Activated CD8-positive, alpha-beta T cell treated with anti-CD3 and anti-CD28 coated beads, Interleukin-2, amount 10 ng/mL, durations not matched to agents 7 days and 5 days (primary cell): ENCODE data around the gene TSSK2. TPM values are rescaled to one million over a fixed set of nuclear protein-coding genes. Genes with fewer than 3 reads are reported as not detected.

Experiments used
- ATAC-seq: fragments of 150-1000 bp; cut with Tn5 transposase; one replicate; pipeline ENCODE4 v1.10.0; 2021; ENCODE audit warnings: moderate library complexity
- CTCF ChIA-PET: fragments of 350-600 bp; sonication (Branson Sonifier 250); formaldehyde crosslinking; loops from one replicate; lab custom pipeline; 2021; ENCODE audit warnings: antibody characterized with exemption; lab: Charles Lee
- POLR2A ChIA-PET: fragments of 350-600 bp; sonication (Branson Sonifier 250); formaldehyde crosslinking; loops from one replicate; lab custom pipeline; 2021; ENCODE audit warnings: antibody characterized with exemption; lab: Charles Lee
- DNase-seq: peaks from one replicate; pipeline ENCODE4 v3.0.0-alpha.2; 2020
- H3K27ac Mint-ChIP-seq: one replicate; pipeline ENCODE4 v1.8.0; 2021; ENCODE audit warnings: mild to moderate bottlenecking, mixed read lengths
- H3K27me3 Mint-ChIP-seq: one replicate; pipeline ENCODE4 v1.8.0; 2021; ENCODE audit warnings: low read depth, mixed read lengths
- H3K36me3 Mint-ChIP-seq: one replicate; pipeline ENCODE4 v1.8.0; 2021; ENCODE audit warnings: low read depth, mixed read lengths
- H3K4me1 Mint-ChIP-seq: one replicate; pipeline ENCODE4 v1.8.0; 2021; ENCODE audit warnings: low read depth, mixed read lengths
- H3K4me3 Mint-ChIP-seq: one replicate; pipeline ENCODE4 v1.8.0; 2021; ENCODE audit warnings: mild to moderate bottlenecking, mixed read lengths
- H3K9me3 Mint-ChIP-seq: one replicate; pipeline ENCODE4 v1.8.0; 2022; ENCODE audit warnings: mixed read lengths; ENCODE audit not compliant: insufficient read depth
- total RNA-seq, 2 experiments: library from RNA; stranded (reverse); gene quantifications; one replicate each; pipeline ENCODE4 v1.2.3, GENCODE V29; 2021

The TSSK2 gene
- total RNA-seq, 2 experiments from 2014 or later, result not detected

DNA sequence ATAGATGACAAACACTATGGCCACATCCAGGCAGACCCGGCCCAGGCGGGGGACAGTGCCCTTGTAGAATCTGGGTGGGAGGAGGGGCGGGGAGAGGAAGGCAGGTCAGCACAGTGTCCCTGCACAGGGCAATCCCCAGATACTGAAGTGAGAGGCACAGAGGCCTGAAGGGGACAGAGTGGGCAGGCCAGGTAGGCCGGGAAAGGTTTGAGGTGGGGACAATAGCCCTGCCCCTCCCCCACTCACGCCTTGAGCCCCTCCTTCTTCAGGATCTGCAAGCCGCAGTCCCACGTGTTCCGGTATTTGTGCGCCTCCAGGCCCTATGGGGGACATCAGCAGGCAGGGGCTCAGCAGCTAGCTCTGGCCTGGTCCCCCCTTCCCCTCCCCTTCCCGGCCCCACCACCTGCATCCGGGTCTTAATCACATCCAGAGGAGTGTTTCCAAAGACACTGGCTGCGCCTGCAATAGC, 45.1 kb downstream of the TSSK2 start:
- no peaks in the 10 kb centered on the region for H3K27me3 Mint-ChIP-seq
- peak overlapping the region; percentile 56 for H3K4me3 Mint-ChIP-seq
- no peaks in the 10 kb centered on the region for H3K9me3 Mint-ChIP-seq
- H3K36me3 Mint-ChIP-seq, result no peaks in the 10 kb centered on the region
- H3K27ac Mint-ChIP-seq, result no peak overlapping the region
- DNase-seq (no peak), ATAC-seq (no peak)
- CTCF ChIA-PET, result no interaction called here
- peaks cover 45% of the 10 kb centered on the region for H3K4me1 Mint-ChIP-seq
- POLR2A ChIA-PET, result no interaction called here

DNA sequence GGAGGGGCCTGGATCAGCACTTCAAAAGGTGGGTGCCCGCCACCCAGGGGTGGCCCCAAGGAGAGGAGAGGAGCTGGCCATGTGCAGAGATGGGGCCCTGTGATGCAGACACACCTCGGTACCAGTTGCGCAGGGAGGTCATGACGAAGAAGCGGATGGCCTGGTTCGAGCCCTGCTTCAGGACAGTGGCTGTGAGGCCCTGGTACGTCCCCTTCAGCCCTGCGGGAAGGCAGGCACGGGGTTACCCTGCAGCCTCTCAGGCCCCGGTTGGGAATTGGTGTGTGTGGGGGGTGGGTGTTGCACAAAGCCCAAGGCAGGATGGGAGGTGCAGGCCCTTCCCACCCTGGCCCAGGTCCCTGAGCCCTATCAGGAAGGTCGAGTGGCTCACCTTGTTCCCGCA, 45.6 kb downstream of the TSSK2 start:
- CTCF ChIA-PET, result no interaction called here
- no peak for ATAC-seq
- no peak overlapping the region for H3K27ac Mint-ChIP-seq

DNA sequence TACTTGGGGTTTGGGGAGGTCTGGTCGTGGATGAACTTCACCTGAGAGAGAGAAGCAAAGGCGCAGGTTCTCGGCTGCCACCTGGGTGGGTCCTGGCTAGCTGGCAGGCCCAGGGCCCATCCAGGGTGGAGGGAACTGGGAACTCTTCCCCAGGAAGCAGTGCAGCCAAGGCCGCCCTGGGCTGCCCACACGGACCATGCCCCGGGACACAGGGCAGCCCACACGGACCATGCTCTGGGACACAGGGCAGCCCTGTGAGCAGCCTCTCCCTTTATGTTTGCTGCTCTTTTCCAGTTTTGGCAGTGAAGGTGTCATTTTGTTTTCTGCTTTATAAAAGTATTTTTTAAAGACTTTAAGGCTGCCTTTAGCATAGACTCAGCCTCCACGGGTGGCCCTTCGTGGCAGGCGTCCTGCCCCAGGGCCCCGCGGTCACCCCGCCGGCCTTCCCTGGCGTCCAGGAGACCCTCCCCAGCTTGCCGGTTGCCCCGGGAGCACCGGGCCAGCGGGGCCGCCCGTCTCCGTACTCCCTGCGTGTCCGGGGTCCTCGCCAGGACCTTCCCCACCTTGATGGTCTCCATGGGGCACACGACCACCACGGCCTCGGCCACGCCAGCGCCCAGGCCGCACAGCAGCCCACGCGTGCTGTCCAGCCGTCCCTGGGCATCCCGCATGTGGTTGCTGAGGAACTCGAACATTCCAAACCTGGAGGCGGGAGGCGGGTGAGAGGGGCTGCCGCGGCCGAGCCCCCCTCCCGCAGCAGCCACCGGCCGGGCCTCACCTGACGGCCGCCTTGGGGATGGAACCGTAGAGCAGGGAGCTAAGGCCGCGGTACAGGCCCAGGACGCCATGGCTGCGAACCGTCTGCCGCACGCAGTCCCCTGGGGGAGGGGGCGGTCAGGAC, 46.3 kb downstream of the TSSK2 start:
- Mint-ChIP-seq H3K27ac (no peak overlapping the region), H3K27me3 (no peaks in the 10 kb centered on the region), H3K4me3 (peak overlapping the region; percentile 61), H3K4me1 (peaks cover 51% of the 10 kb centered on the region), H3K36me3 (no peaks in the 10 kb centered on the region), H3K9me3 (no peaks in the 10 kb centered on the region)
- ATAC-seq, result no peak
- POLR2A ChIA-PET, result no interaction called here
- CTCF ChIA-PET, result interaction anchor here (3.2 kb wide), 1 partner anchor 33 kb away, joined by 14 read pairs; the partner anchor contains the start of gene ESS2
- DNase-seq, result no peak

More for the DNA sequence above, 45.6 kb downstream of the TSSK2 start:
- H3K4me1 Mint-ChIP-seq, result peaks cover 49% of the 10 kb centered on the region
- POLR2A ChIA-PET, result no interaction called here
- no peaks in the 10 kb centered on the region for H3K27me3 Mint-ChIP-seq
- H3K9me3 Mint-ChIP-seq, result no peaks in the 10 kb centered on the region
- H3K36me3 Mint-ChIP-seq, result no peaks in the 10 kb centered on the region
- H3K4me3 Mint-ChIP-seq, result peak overlapping the region; percentile 56
- DNase-seq, result no peak

DNA sequence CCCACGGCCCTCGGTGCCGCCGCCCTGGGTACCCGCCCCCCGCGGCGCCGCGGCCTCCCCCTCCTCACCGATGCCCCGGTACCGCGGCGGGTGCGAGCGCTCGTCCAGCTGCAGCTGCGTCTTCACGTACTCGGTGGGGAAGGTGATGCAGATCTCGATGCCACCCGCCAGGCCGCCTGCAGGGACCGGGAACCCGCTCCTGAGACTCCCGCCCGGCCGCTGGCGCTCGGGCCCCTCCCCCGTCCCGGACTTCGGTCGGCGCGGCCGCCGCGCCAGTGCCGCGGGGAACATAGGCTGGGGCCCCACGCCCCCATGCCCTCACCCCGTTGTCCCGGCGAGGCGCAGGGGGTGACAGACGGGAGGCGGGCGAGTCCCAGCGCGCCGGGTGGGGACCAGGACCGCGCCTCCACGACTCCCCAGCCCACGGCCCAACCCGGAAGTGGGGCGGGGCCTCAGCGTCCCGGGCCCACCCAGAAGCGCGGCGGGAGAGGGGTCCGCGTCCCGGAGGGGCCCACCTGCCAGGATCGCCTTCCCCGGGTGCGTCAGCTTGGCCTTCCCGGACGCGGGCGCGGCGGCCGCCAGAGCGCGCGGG, 47.1 kb downstream of the TSSK2 start:
- H3K27me3 Mint-ChIP-seq, result no peaks in the 10 kb centered on the region
- ChIA-PET CTCF (interaction anchor here (1.6 to 3.2 kb wide), 4 partner anchors 16 to 302 kb away, joined by 5 to 14 read pairs (median 12); partner anchors contain the start of genes CDC45 and ESS2), POLR2A (interaction anchor here (1.4 to 1.8 kb wide), 2 partner anchors 34 to 301 kb away, joined by 4 to 5 read pairs; partner anchors contain the start of genes CDC45, ESS2 and UFD1)
- DNase-seq (peak; percentile 61), ATAC-seq (peak; percentile 63)
- H3K27ac Mint-ChIP-seq, result no peak overlapping the region
- no peaks in the 10 kb centered on the region for H3K36me3 Mint-ChIP-seq
- H3K9me3 Mint-ChIP-seq, result no peaks in the 10 kb centered on the region
- peaks cover 47% of the 10 kb centered on the region for H3K4me1 Mint-ChIP-seq
- peak overlapping the region; percentile 61 for H3K4me3 Mint-ChIP-seq

DNA sequence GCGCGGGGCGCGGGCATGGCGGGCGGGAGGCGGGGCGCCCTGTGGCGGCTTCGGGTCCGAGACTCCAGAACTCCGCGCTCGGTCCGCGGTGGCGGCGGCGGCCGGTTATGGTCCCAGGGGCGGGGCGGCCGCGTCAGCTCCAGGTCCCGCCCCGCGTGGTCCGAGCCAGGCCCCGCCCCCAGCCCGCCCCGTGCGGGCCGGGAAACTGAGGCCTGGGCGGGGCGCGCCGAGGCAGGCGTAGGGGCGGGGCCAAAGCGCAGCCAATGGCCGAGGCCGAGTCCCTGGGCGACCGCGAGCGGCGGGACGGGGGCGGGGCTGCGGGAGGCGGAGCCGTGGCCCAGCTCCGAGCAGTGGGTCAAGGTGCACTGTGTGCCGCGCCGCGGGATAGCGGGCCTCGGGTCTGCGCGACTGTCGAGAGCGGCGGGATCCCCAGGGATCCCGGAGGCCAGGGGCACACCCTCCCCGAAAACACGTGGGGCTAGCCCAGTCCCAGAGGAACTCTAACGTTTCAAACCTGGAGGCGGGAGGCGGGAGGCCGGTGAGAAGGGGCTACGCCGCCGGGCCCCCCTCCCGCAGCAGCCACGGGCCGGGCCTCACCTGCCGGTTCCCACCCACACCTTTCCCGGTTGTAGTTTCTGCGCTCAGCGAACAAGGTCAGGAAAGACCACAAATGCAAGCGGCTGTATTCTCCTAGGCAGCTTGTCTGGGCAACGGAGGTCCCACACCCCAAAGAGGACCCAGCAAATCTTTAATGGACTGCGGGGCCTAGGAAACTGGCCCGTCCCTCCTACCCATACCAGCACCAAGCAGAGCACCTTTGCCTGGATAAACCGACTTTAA, 47.8 kb downstream of the TSSK2 start, which contains the start of gene SLC25A1:
SLC25A1 (minus strand) TSS at position 80 of the 840 bp plus-strand sequence; CDS start at position 17, 63 bp downstream.
- Mint-ChIP-seq H3K9me3 (no peaks in the 10 kb centered on the region), H3K4me3 (peak within 1 kb of the TSS; percentile 78), H3K27me3 (no peaks in the 10 kb centered on the region), H3K36me3 (no peaks in the 10 kb centered on the region), H3K27ac (peak within 1 kb of the TSS; percentile 60), H3K4me1 (peaks cover 40% of the 10 kb centered on the region)
- DNase-seq (peak; percentile 88), ATAC-seq (peak; percentile 86)
- CTCF ChIA-PET, result interaction anchor here (0.6 to 3.2 kb wide), 15 partner anchors 9 to 451 kb away, joined by 3 to 14 read pairs (median 3); partner anchors contain the start of genes CDC45 and ESS2
- POLR2A ChIA-PET, result interaction anchor here (1.4 to 1.8 kb wide), 2 partner anchors 34 to 301 kb away, joined by 4 to 5 read pairs; partner anchors contain the start of genes CDC45, ESS2 and UFD1

DNA sequence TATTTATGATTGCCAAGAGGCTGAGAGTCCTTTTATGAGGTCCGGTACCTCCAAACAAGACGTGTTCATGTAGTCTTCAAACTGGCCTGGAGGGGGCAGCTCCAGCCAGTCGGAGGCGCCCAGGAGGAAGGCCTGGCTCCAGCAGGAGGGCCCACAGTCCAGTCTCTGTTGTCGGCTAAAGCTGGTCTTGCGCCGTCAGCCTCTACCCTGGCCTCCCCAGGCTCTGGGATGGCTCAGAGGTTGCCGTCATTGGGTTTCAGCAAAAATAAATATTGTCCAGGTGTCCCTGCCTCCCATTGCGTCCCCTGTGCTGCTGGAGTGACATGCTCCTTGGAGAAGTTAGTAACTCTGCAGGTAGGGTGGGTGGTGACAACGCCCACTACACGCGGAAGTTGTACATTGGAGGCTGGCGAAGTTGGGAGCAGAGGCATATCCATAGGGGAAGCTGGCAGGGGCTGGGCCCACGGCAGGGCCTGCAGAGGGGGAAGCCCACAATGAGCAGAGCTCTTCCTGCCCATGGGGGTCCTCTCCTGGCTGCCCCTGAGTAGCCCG, 48.5 kb downstream of the TSSK2 start:
- DNase-seq, result peak; percentile 73
- POLR2A ChIA-PET, result interaction anchor here (1.2 to 1.8 kb wide), 3 partner anchors 35 to 300 kb away, joined by 3 to 5 read pairs (median 4); partner anchors contain the start of genes CDC45, ESS2 and UFD1
- H3K4me1 Mint-ChIP-seq, result peaks cover 36% of the 10 kb centered on the region
- no peaks in the 10 kb centered on the region for H3K27me3 Mint-ChIP-seq
- H3K27ac Mint-ChIP-seq, result peak overlapping the region; percentile 60
- peak overlapping the region; percentile 78 for H3K4me3 Mint-ChIP-seq
- no peaks in the 10 kb centered on the region for H3K36me3 Mint-ChIP-seq
- ATAC-seq, result peak; percentile 39
- no peaks in the 10 kb centered on the region for H3K9me3 Mint-ChIP-seq
- CTCF ChIA-PET, result interaction anchor here (0.6 to 3.2 kb wide), 15 partner anchors 8 to 451 kb away, joined by 3 to 14 read pairs (median 3); partner anchors contain the start of genes CDC45 and ESS2

DNA sequence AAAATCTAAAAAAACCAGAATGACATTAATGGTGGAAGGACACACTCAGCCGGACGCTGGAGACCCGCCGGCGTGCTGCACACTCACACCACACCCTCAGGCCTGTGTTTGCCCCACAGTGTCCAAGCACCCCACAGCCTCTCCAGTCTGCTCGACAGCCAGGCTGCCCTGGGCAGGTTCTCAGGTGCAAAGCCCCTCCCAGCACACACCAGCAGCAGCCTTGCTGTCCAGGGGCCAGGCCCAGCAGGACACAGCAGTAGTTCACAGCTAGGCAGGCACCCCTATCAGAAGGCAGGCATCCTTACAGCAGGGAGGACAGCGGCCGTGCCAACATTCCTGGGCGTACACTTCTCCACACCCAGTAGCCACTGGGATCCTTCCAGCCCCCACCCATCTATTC, 49.1 kb downstream of the TSSK2 start:
- ATAC-seq (no peak), DNase-seq (no peak)
- Mint-ChIP-seq H3K27me3 (no peaks in the 10 kb centered on the region), H3K9me3 (no peaks in the 10 kb centered on the region), H3K27ac (no peak overlapping the region), H3K4me3 (no peak overlapping the region), H3K36me3 (no peaks in the 10 kb centered on the region), H3K4me1 (peaks cover 35% of the 10 kb centered on the region)
- CTCF ChIA-PET, result interaction anchor here (1.1 to 3.2 kb wide), 8 partner anchors 14 to 450 kb away, joined by 3 to 14 read pairs (median 6); partner anchors contain the start of gene ESS2
- POLR2A ChIA-PET, result interaction anchor here (0.6 to 1.2 kb wide), 2 partner anchors 57 to 247 kb away, joined by 3 read pairs; no protein-coding TSS in a partner anchor

DNA sequence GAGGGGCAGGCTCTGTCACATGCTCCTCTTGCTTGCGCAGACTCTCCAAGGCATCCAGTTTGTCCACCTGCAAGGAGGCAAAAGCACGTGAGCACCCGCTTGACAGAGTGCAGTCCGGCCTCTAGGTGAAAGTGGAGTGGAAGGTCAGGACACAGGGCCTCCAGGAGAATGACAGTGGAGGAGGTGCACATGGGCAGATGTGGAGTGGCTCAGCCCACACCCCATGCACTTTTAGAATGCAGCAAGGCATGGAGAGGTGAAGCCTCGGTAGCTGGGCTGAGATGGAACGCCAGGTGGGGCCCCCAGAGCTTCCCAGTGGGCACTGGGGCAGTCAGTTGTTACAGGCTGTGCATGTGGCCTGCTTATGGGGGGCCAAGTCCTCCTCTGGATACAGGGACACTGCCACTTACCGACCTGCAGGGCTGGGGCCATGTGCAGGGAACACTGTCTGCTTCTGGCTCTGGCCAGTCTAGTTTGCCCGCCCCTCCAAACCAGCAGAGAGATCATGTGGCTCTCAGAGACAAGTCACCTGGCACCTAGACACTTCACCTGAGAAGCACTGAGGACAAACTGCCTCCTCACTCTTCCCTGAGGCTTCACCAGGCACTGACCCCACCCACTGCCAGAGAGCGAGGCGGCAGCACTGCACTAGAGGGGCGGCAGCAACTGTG, 49.8 kb downstream of the TSSK2 start:
- Mint-ChIP-seq H3K9me3 (no peaks in the 10 kb centered on the region), H3K27me3 (no peaks in the 10 kb centered on the region), H3K4me1 (peaks cover 33% of the 10 kb centered on the region), H3K36me3 (no peaks in the 10 kb centered on the region), H3K27ac (no peak overlapping the region), H3K4me3 (no peak overlapping the region)
- DNase-seq, result no peak
- ChIA-PET CTCF (interaction anchor here (2.3 to 2.6 kb wide), 2 partner anchors 14 to 449 kb away, joined by 9 to 12 read pairs; no protein-coding TSS in a partner anchor), POLR2A (interaction anchor here (1.0 kb wide), 1 partner anchor 250 kb away, joined by 4 read pairs; the partner anchor contains the start of gene HIRA)
- no peak for ATAC-seq

DNA sequence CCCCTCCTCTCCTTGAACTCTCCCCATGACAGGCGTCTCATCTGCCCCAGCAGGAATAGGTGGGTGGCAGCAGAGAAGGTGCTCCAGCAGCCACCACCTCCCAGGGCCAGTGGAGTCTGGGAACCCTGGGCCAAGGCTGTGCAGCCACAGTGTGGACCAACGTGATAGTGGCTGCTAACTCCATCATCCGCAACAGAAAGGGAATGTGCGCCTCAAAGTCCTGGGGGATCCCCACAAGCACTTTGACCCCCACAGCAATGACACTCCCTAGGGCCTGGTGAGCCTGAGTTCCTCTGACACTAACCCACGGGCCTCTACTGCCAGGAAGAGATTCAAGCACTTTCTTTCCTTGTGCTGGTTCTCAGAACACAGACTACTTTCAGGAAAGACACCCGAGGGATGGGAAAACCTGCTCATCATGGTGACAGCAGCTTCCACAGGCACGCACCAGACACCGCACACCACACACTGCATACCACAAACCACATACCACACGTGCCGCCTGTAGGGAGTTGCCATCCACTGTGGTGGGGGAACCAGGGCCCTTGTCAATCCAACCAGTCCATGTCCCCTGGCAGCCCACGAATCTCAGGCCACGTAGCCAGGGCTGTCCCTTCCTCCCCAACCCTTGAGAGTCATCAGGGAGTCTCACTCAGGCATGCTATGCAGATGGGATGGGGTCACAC, 50.8 kb downstream of the TSSK2 start:
- no peaks in the 10 kb centered on the region for H3K36me3 Mint-ChIP-seq
- peaks cover 26% of the 10 kb centered on the region for H3K4me1 Mint-ChIP-seq
- DNase-seq (no peak), ATAC-seq (no peak)
- no peak overlapping the region for H3K4me3 Mint-ChIP-seq
- no peaks in the 10 kb centered on the region for H3K9me3 Mint-ChIP-seq
- ChIA-PET POLR2A (interaction anchor here (1.0 kb wide), 1 partner anchor 249 kb away, joined by 4 read pairs; the partner anchor contains the start of gene HIRA), CTCF (interaction anchor here (1.0 kb wide), 1 partner anchor 448 kb away, joined by 3 read pairs; no protein-coding TSS in a partner anchor)
- no peaks in the 10 kb centered on the region for H3K27me3 Mint-ChIP-seq
- H3K27ac Mint-ChIP-seq, result peak overlapping the region; percentile 52
